ENCODE measurements around the gene TDO2. TPM values are rescaled to one million over a fixed set of nuclear protein-coding genes. Genes with fewer than 3 reads are reported as not detected.
"Not testable (repeated sequence)": the region's sequence is repeated elsewhere in the genome, so short reads cannot be mapped to it uniquely, and the experiment has no call there.

Gene TDO2
- total and polyA plus RNA-seq, 8 donors, result 0.35 to 1.4 (median 0.48) TPM; not detected in 4

- Histone ChIP-seq H3K27me3 (no peaks in the 10 kb centered on the region), H3K9me3 (no peaks in the 10 kb centered on the region), H3K36me3 (no peaks in the 10 kb centered on the region), H3K4me1 (no peaks in the 10 kb centered on the region), H3K4me3 (no peak overlapping the region), H3K27ac (no peak overlapping the region)
- WGBS, 2 donors, result 82 to 100% methylated on average over 1 of the region's 1 CpG
- no peak for TF ChIP-seq CTCF (IDR thresholded peaks at IDR 0.05)
- FAIRE-seq (no peak), DNase-seq (no peak), ATAC-seq (no peak)
- intact Hi-C loops (cut with DNase I), result no loop called here
Observed at GRCh38 chr4:155921597-155921996, 18.1 kb downstream of the TDO2 start.

GRCh38 chr4:155924637-155925036 is 21.1 kb downstream of the TDO2 start:
- intact Hi-C loops (cut with DNase I), result no loop called here
- no peak for DNase-seq
- Histone ChIP-seq H3K9me3 (no peaks in the 10 kb centered on the region), H3K4me3 (no peak overlapping the region), H3K4me1 (no peaks in the 10 kb centered on the region), H3K27ac (no peak overlapping the region), H3K36me3 (peaks cover 0 to 5% (median 3%) of the 10 kb centered on the region in 3 donors), H3K27me3 (no peaks in the 10 kb centered on the region)
- no peak for TF ChIP-seq CTCF (IDR thresholded peaks at IDR 0.05)
- 21 to 54% methylated on average over 3 of the region's 3 CpGs for WGBS, 2 donors
- no peak for ATAC-seq
- no peak for FAIRE-seq

GRCh38 chr4:155929833-155930232 is 26.3 kb downstream of the TDO2 start:
- ATAC-seq, result no peak
- no peaks in the 10 kb centered on the region for H3K27me3 ChIP-seq
- peaks cover 0 to 5% (median 3%) of the 10 kb centered on the region in 3 donors for H3K36me3 ChIP-seq
- H3K27ac ChIP-seq, result no peak overlapping the region
- no peak for TF ChIP-seq CTCF (IDR thresholded peaks at IDR 0.05)
- H3K9me3 ChIP-seq, result no peaks in the 10 kb centered on the region
- intact Hi-C loops (cut with DNase I), result no loop called here
- no peak overlapping the region for H3K4me3 ChIP-seq
- no peaks in the 10 kb centered on the region for H3K4me1 ChIP-seq
- DNase-seq, result no peak
- FAIRE-seq, result no peak
- whole genome bisulfite sequencing, 2 donors, result 96 to 100% methylated on average over 3 of the region's 3 CpGs

- WGBS, 2 donors, result 57 to 76% methylated on average over 2 of the region's 2 CpGs
- TF ChIP-seq CTCF (IDR thresholded peaks at IDR 0.05), result no peak
- Histone ChIP-seq H3K27ac (no peak overlapping the region), H3K27me3 (no peaks in the 10 kb centered on the region), H3K9me3 (no peaks in the 10 kb centered on the region), H3K4me3 (no peak overlapping the region), H3K36me3 (peaks cover 0 to 5% (median 3%) of the 10 kb centered on the region in 3 donors), H3K4me1 (no peaks in the 10 kb centered on the region)
- ATAC-seq (no peak), FAIRE-seq (no peak), DNase-seq (no peak)
- intact Hi-C loops (cut with DNase I), result no loop called here
Observed at GRCh38 chr4:155930330-155930729, 26.8 kb downstream of the TDO2 start.

- TF ChIP-seq CTCF (IDR thresholded peaks at IDR 0.05), result no peak
- FAIRE-seq (peak; percentile 47), ATAC-seq (no peak), DNase-seq (no peak)
- WGBS, 2 donors, result 82 to 92% methylated on average over 4 of the region's 4 CpGs
- H3K4me3 ChIP-seq, result no peak overlapping the region
- H3K36me3 ChIP-seq, result peaks cover 0 to 5% (median 3%) of the 10 kb centered on the region in 3 donors
- no peak overlapping the region for H3K27ac ChIP-seq
- H3K4me1 ChIP-seq, result no peaks in the 10 kb centered on the region
- H3K27me3 ChIP-seq, result no peaks in the 10 kb centered on the region
- H3K9me3 ChIP-seq, result no peaks in the 10 kb centered on the region
- intact Hi-C loops (cut with DNase I), result no loop called here
Observed at GRCh38 chr4:155931634-155932033, 28.1 kb downstream of the TDO2 start.

- H3K27ac ChIP-seq; DNase-seq; H3K36me3 ChIP-seq; FAIRE-seq; H3K9me3 ChIP-seq; H3K27me3 ChIP-seq; intact Hi-C loops (cut with DNase I); H3K4me1 ChIP-seq; ATAC-seq; H3K4me3 ChIP-seq: not testable (repeated sequence)
- 90 to 95% methylated on average over 4 of the region's 4 CpGs for WGBS, 2 donors
Observed at GRCh38 chr4:155934634-155935033, 31.1 kb downstream of the TDO2 start.
